ENCODE data around the gene TEX11. TPM values are rescaled to one million over a fixed set of nuclear protein-coding genes. Genes with fewer than 3 reads are reported as not detected.

TEX11 gene
- total and polyA plus RNA-seq, 9 of the 15 experiments (the other 6 are each of a cell fraction or from before 2014, with no cell fraction given): 0.27 to 1.1 (median 0.45) TPM

DNA sequence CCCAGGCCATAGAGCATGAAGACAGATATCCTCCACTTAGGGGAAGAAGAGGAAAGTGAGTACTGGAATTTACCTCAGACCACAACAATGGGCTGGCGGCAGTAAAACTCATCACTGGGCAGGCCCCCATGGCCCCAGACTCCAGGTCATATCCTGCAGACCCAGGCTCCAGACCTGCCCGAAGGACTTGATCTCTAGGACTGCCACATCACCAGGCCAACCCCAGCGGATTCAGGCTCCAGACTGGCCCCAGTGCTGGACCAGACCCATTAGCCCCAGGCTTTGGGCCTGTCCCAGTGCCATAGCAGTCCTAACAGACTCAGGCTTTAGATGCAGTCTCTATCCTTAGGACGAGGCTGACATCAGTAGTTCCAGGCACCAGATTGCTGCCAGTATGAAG, 273.3 kb downstream of the TEX11 start:
- no peak for FAIRE-seq
- Histone ChIP-seq H3K4me1 (replicated peaks in 1 of 2; ENCODE audit: control insufficient read depth in 2 of 2, insufficient read depth in 2 of 2, low read length in 2 of 2) (no peaks in the 10 kb centered on the region), H3K4me2 (ENCODE audit: insufficient read depth, low read length) (no peak overlapping the region), H3K9ac (ENCODE audit: insufficient read depth in 1 of 2, low read depth in 2 of 2, low read length in 2 of 2) (no peak overlapping the region), H3K9me3 (replicated peaks; ENCODE audit: control insufficient read depth, insufficient read depth, low read depth, low read length) (no peaks in the 10 kb centered on the region), H3K27ac (ENCODE audit: extremely low read depth, low read depth, low read length) (no peak overlapping the region), H3K4me3 (no peak overlapping the region), H4K20me1 (replicated peaks; ENCODE audit: control insufficient read depth, insufficient read depth, low read length) (no peaks in the 10 kb centered on the region), H2AFZ (ENCODE audit: low read depth, low read length) (no peak overlapping the region), H3K9me1 (ENCODE audit: control insufficient read depth, insufficient read depth, low read length) (no peaks in the 10 kb centered on the region), H3K27me3 (ENCODE audit: control insufficient read depth in 2 of 2, insufficient read depth in 2 of 2, low read length in 2 of 2) (no peaks in the 10 kb centered on the region), H3K36me3 (ENCODE audit: control insufficient read depth, insufficient read depth, low read length) (no peaks in the 10 kb centered on the region), H3K79me2 (ENCODE audit: control insufficient read depth, insufficient read depth, low read length) (no peaks in the 10 kb centered on the region)
- POLR2A ChIA-PET: no interaction called here
- WGBS (ENCODE audit: insufficient coverage, low coverage, missing lambda C conversion rate): 4% methylated on average over 3 of the region's 4 CpGs
- in situ Hi-C loops (cut with MboI) (no loop called here), intact Hi-C loops (cut with micrococcal nuclease) (no loop called here)
- CTCF ChIA-PET (ENCODE audit: low intra/inter-chr PET ratio): no interaction called here
- ATAC-seq: no peak
- no peak for DNase-seq (ENCODE audit: extremely low read depth in 1 of 4, low spot score in 3 of 4)
- no TSS peak for BruUV-seq (replicated peaks)
- TF ChIP-seq, protein P1, sequence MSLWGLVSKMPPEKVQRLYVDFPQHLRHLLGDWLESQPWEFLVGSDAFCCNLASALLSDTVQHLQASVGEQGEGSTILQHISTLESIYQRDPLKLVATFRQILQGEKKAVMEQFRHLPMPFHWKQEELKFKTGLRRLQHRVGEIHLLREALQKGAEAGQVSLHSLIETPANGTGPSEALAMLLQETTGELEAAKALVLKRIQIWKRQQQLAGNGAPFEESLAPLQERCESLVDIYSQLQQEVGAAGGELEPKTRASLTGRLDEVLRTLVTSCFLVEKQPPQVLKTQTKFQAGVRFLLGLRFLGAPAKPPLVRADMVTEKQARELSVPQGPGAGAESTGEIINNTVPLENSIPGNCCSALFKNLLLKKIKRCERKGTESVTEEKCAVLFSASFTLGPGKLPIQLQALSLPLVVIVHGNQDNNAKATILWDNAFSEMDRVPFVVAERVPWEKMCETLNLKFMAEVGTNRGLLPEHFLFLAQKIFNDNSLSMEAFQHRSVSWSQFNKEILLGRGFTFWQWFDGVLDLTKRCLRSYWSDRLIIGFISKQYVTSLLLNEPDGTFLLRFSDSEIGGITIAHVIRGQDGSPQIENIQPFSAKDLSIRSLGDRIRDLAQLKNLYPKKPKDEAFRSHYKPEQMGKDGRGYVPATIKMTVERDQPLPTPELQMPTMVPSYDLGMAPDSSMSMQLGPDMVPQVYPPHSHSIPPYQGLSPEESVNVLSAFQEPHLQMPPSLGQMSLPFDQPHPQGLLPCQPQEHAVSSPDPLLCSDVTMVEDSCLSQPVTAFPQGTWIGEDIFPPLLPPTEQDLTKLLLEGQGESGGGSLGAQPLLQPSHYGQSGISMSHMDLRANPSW (CRISPR knock-in tag; IDR thresholded peaks at IDR 0.05): no peak
- no peak for TF ChIP-seq TBL1XR1 (IDR thresholded peaks at IDR 0.05; ENCODE audit: low read length in 2 of 2)
- no peak for TF ChIP-seq NEUROD1 (IDR thresholded peaks at IDR 0.05; ENCODE audit: borderline replicate concordance, low read depth, low read length, partially characterized antibody)
- TF ChIP-seq NR2C1 (IDR thresholded peaks at IDR 0.05): no peak
- TF ChIP-seq NR2C1 (tag; IDR thresholded peaks at IDR 0.05): no peak
- no peak for TF ChIP-seq EGR1 (conservative IDR thresholded peaks at IDR 0.05)
- TF ChIP-seq BRCA1 (IDR thresholded peaks at IDR 0.05): no peak
- TF ChIP-seq BRCA1 (CRISPR knock-in tag; IDR thresholded peaks at IDR 0.05): no peak
- no peak for TF ChIP-seq GATAD2B (IDR thresholded peaks at IDR 0.05; ENCODE audit: borderline replicate concordance)
- no peak for TF ChIP-seq ZFX (CRISPR knock-in tag; IDR thresholded peaks at IDR 0.05)
- TF ChIP-seq ATF7 (IDR thresholded peaks at IDR 0.05): no peak
- no peak for TF ChIP-seq TCFL5 (CRISPR knock-in tag; conservative IDR thresholded peaks at IDR 0.05)
- TF ChIP-seq, protein P2, sequence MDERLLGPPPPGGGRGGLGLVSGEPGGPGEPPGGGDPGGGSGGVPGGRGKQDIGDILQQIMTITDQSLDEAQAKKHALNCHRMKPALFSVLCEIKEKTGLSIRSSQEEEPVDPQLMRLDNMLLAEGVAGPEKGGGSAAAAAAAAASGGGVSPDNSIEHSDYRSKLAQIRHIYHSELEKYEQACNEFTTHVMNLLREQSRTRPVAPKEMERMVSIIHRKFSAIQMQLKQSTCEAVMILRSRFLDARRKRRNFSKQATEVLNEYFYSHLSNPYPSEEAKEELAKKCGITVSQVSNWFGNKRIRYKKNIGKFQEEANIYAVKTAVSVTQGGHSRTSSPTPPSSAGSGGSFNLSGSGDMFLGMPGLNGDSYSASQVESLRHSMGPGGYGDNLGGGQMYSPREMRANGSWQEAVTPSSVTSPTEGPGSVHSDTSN (CRISPR knock-in tag; IDR thresholded peaks at IDR 0.05; ENCODE audit: low read depth): no peak
- TF ChIP-seq, protein P2 (tag; conservative IDR thresholded peaks at IDR 0.05; ENCODE audit: low read depth): no peak
- no peak for TF ChIP-seq ZNF408 (CRISPR knock-in tag; IDR thresholded peaks at IDR 0.05; ENCODE audit: low read depth)
- TF ChIP-seq, protein P3, sequence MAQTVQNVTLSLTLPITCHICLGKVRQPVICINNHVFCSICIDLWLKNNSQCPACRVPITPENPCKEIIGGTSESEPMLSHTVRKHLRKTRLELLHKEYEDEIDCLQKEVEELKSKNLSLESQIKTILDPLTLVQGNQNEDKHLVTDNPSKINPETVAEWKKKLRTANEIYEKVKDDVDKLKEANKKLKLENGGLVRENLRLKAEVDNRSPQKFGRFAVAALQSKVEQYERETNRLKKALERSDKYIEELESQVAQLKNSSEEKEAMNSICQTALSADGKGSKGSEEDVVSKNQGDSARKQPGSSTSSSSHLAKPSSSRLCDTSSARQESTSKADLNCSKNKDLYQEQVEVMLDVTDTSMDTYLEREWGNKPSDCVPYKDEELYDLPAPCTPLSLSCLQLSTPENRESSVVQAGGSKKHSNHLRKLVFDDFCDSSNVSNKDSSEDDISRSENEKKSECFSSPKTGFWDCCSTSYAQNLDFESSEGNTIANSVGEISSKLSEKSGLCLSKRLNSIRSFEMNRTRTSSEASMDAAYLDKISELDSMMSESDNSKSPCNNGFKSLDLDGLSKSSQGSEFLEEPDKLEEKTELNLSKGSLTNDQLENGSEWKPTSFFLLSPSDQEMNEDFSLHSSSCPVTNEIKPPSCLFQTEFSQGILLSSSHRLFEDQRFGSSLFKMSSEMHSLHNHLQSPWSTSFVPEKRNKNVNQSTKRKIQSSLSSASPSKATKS (CRISPR knock-in tag; IDR thresholded peaks at IDR 0.05): no peak
- TF ChIP-seq, protein P4, sequence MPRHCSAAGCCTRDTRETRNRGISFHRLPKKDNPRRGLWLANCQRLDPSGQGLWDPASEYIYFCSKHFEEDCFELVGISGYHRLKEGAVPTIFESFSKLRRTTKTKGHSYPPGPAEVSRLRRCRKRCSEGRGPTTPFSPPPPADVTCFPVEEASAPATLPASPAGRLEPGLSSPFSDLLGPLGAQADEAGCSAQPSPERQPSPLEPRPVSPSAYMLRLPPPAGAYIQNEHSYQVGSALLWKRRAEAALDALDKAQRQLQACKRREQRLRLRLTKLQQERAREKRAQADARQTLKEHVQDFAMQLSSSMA (CRISPR knock-in tag; IDR thresholded peaks at IDR 0.05): no peak

Measured in K562 (cell line).